ENCODE measurements around the gene CLEC10A. TPM values are rescaled to one million over a fixed set of nuclear protein-coding genes. Genes with fewer than 3 reads are reported as not detected.

CLEC10A gene
- total and polyA plus RNA-seq, 2 donors (not counting 1 experiment from before 2014, with no cell fraction given), result not detected

GRCh38 chr17:7084088-7084487 lies 4.0 kb upstream of the CLEC10A start:
- H3K4me3 ChIP-seq (replicated peaks in 1 of 4; ENCODE audit: control extremely low read depth in 1 of 4, insufficient read depth in 1 of 4, low read depth in 3 of 4, low read length in 4 of 4), result no peak overlapping the region
- peak; percentile 32 to 38 for DNase-seq (ENCODE audit: low read depth in 2 of 2)
- no peaks in the 10 kb centered on the region for H3K27me3 ChIP-seq (ENCODE audit: control insufficient read depth, insufficient read depth, low read length)
- no peaks in the 10 kb centered on the region for H3K9me3 ChIP-seq (ENCODE audit: control insufficient read depth, insufficient read depth, low read depth, low read length)
- no peaks in the 10 kb centered on the region for H4K20me1 ChIP-seq (ENCODE audit: control insufficient read depth, extremely low read depth, insufficient read depth, low read length)
- H3K36me3 ChIP-seq (ENCODE audit: control insufficient read depth, insufficient read depth, low read length), result no peaks in the 10 kb centered on the region
- H3K4me2 ChIP-seq (ENCODE audit: extremely low read depth, insufficient read depth, low read length), result no peak overlapping the region
- no peaks in the 10 kb centered on the region for H3K79me2 ChIP-seq (ENCODE audit: control insufficient read depth, insufficient read depth, low read length)
- H3K9ac ChIP-seq (ENCODE audit: insufficient read depth, low read length), result no peak overlapping the region
- H2AFZ ChIP-seq (ENCODE audit: low read length), result no peak overlapping the region
- TF ChIP-seq CTCF (conservative IDR thresholded peaks at IDR 0.05 in 1 of 2, IDR thresholded peaks at IDR 0.05 in 1 of 2; ENCODE audit: low read depth in 1 of 2, low read length in 2 of 2) (no peak), EZH2 (IDR thresholded peaks at IDR 0.05; ENCODE audit: low read length, missing control alignments) (no peak)
- H3K27ac ChIP-seq (ENCODE audit: insufficient read depth, low read length), result no peak overlapping the region
- no peaks in the 10 kb centered on the region for H3K4me1 ChIP-seq (ENCODE audit: control insufficient read depth, extremely low read depth, insufficient read depth, low read length)

- Histone ChIP-seq H3K27ac (ENCODE audit: insufficient read depth, low read length) (no peak overlapping the region), H3K27me3 (ENCODE audit: control insufficient read depth, insufficient read depth, low read length) (no peaks in the 10 kb centered on the region), H3K36me3 (ENCODE audit: control insufficient read depth, insufficient read depth, low read length) (no peaks in the 10 kb centered on the region), H3K9ac (ENCODE audit: insufficient read depth, low read length) (no peak overlapping the region), H2AFZ (ENCODE audit: low read length) (no peak overlapping the region), H3K4me1 (ENCODE audit: control insufficient read depth, extremely low read depth, insufficient read depth, low read length) (no peaks in the 10 kb centered on the region), H3K79me2 (ENCODE audit: control insufficient read depth, insufficient read depth, low read length) (no peaks in the 10 kb centered on the region), H3K9me3 (ENCODE audit: control insufficient read depth, insufficient read depth, low read depth, low read length) (no peaks in the 10 kb centered on the region), H3K4me3 (replicated peaks in 1 of 4; ENCODE audit: control extremely low read depth in 1 of 4, insufficient read depth in 1 of 4, low read depth in 3 of 4, low read length in 4 of 4) (no peak overlapping the region), H3K4me2 (ENCODE audit: extremely low read depth, insufficient read depth, low read length) (no peak overlapping the region), H4K20me1 (ENCODE audit: control insufficient read depth, extremely low read depth, insufficient read depth, low read length) (no peaks in the 10 kb centered on the region)
- peak in 1 of 2 donors; percentile 56 for DNase-seq (ENCODE audit: low read depth in 2 of 2)
- TF ChIP-seq EZH2 (IDR thresholded peaks at IDR 0.05; ENCODE audit: low read length, missing control alignments) (no peak), CTCF (conservative IDR thresholded peaks at IDR 0.05 in 1 of 2, IDR thresholded peaks at IDR 0.05 in 1 of 2; ENCODE audit: low read depth in 1 of 2, low read length in 2 of 2) (no peak)
These were observed 3.5 kb upstream of the CLEC10A start for GRCh38 chr17:7083592-7083991.

GRCh38 chr17:7081341-7082062 lies 1.5 kb upstream of the CLEC10A start:
- no peak overlapping the region for H2AFZ ChIP-seq (ENCODE audit: low read length)
- no peaks in the 10 kb centered on the region for H3K27me3 ChIP-seq (ENCODE audit: control insufficient read depth, insufficient read depth, low read length)
- DNase-seq (ENCODE audit: low read depth in 2 of 2), result no peak

More at GRCh38 chr17:7081341-7082062, 1.5 kb upstream of the CLEC10A start:
- TF ChIP-seq EZH2 (IDR thresholded peaks at IDR 0.05; ENCODE audit: low read length, missing control alignments) (no peak), CTCF (conservative IDR thresholded peaks at IDR 0.05 in 1 of 2, IDR thresholded peaks at IDR 0.05 in 1 of 2; ENCODE audit: low read depth in 1 of 2, low read length in 2 of 2) (no peak)
- Histone ChIP-seq H3K27ac (ENCODE audit: insufficient read depth, low read length) (no peak overlapping the region), H3K9me3 (ENCODE audit: control insufficient read depth, insufficient read depth, low read depth, low read length) (no peaks in the 10 kb centered on the region), H3K79me2 (ENCODE audit: control insufficient read depth, insufficient read depth, low read length) (no peaks in the 10 kb centered on the region), H4K20me1 (ENCODE audit: control insufficient read depth, extremely low read depth, insufficient read depth, low read length) (no peaks in the 10 kb centered on the region), H3K4me2 (ENCODE audit: extremely low read depth, insufficient read depth, low read length) (no peak overlapping the region), H3K9ac (ENCODE audit: insufficient read depth, low read length) (no peak overlapping the region), H3K4me1 (ENCODE audit: control insufficient read depth, extremely low read depth, insufficient read depth, low read length) (no peaks in the 10 kb centered on the region), H3K4me3 (replicated peaks in 1 of 4; ENCODE audit: control extremely low read depth in 1 of 4, insufficient read depth in 1 of 4, low read depth in 3 of 4, low read length in 4 of 4) (no peak overlapping the region), H3K36me3 (ENCODE audit: control insufficient read depth, insufficient read depth, low read length) (no peaks in the 10 kb centered on the region)

All from fibroblast of lung (primary cell).